HepG2 (cell line): ENCODE results near the gene ABHD6. TPM values are rescaled to one million over a fixed set of nuclear protein-coding genes. Genes with fewer than 3 reads are reported as not detected.

Experiments used
- ATAC-seq: fragments of 200-7000 bp; cut with Tn5 transposase; 3 replicates; pipeline ENCODE4 v1.9.1; 2020; ENCODE audit warnings: mild to moderate bottlenecking, moderate library complexity
- BruUV-seq: library from RNA; stranded (reverse); fragments of 400-500 nt; replicated peaks from 2 replicates; lab custom pipeline; 2021; lab: Mats Ljungman, UMichigan
- CTCF ChIA-PET: fragments of 300-600 bp; formaldehyde crosslinking; extraction: SDS; loops from one replicate; lab custom pipeline; 2021; ENCODE audit warnings: low total read pairs, inconsistent platforms, low intra/inter-chr PET ratio; lab: Yijun Ruan, JAX
- POLR2A ChIA-PET: fragments of 350-600 bp; sonication (Branson Sonifier 250); formaldehyde crosslinking; loops from one replicate; lab custom pipeline; 2020; ENCODE audit warnings: antibody characterized with exemption, inconsistent platforms; lab: Yijun Ruan, JAX
- DNase-seq: peaks from one replicate; pipeline ENCODE4 v3.0.0-alpha.2; 2015; ENCODE audit warnings: low spot score
- FAIRE-seq: peaks from 3 replicates; lab custom pipeline; 2011; peaks lifted over from hg19 to GRCh38; lab: Jason Lieb, UNC
- H2AFZ ChIP-seq: one replicate; pipeline ENCODE4 v1.6.1; 2011; ENCODE audit warnings: low read length, inconsistent platforms
- H3K27ac ChIP-seq: fragments of 300-600 bp; 3 replicates; pipeline ENCODE4 v1.8.0; 2011; ENCODE audit warnings: mixed run types, mild to moderate bottlenecking, mixed read lengths, low read length, inconsistent platforms; ENCODE audit not compliant: insufficient read depth; ENCODE audit errors: extremely low read length
- H3K27me3 ChIP-seq, 2 experiments: fragments of 200-600 bp in 1 of 2; 2 replicates in 1 of 2; 3 replicates in 1 of 2; pipeline versions ENCODE4 v1.6.0 to v1.8.0; 2011; ENCODE audit warnings: low read length in 2 of 2, mild to moderate bottlenecking in 2 of 2, moderate library complexity in 2 of 2, inconsistent platforms in 1 of 2; ENCODE audit not compliant: insufficient read depth in 2 of 2, control insufficient read depth in 1 of 2
- H3K36me3 ChIP-seq, 2 experiments: fragments of 200-600 bp in 1 of 2; replicated peaks in 1 of 2; 2 replicates in 1 of 2; 3 replicates in 1 of 2; pipeline versions ENCODE4 v1.5.1 to v1.8.0; 2011; ENCODE audit warnings: low read length in 2 of 2, inconsistent platforms in 1 of 2; ENCODE audit not compliant: insufficient read depth in 2 of 2, control insufficient read depth in 1 of 2
- H3K4me1 ChIP-seq: 2 replicates; pipeline ENCODE4 v1.5.1; 2012; ENCODE audit warnings: low read length, inconsistent platforms; ENCODE audit not compliant: insufficient read depth
- H3K4me2 ChIP-seq: 2 replicates; pipeline ENCODE4 v1.6.0; 2011; ENCODE audit warnings: low read depth, low read length, inconsistent platforms
- H3K4me3 ChIP-seq, 3 experiments: fragments of 200-600 bp in 1 of 3; sonication (generic), shearing (Covaris generic) in 1 of 3; replicated peaks in 1 of 3; 2 replicates each; pipeline ENCODE4 v1.5.1; 2011 to 2016; ENCODE audit warnings: low read length in 3 of 3, inconsistent platforms in 2 of 3, low read depth in 2 of 3, mild to moderate bottlenecking in 2 of 3, control low read depth in 1 of 3, mixed read lengths in 1 of 3; ENCODE audit not compliant: insufficient read depth in 1 of 3
- H3K79me2 ChIP-seq: one replicate; pipeline ENCODE4 v1.6.1; 2011; ENCODE audit warnings: low read length, inconsistent platforms; ENCODE audit not compliant: insufficient read depth
- H3K9ac ChIP-seq: 2 replicates; pipeline ENCODE4 v1.6.0; 2011; ENCODE audit warnings: mild to moderate bottlenecking, low read depth, low read length, inconsistent platforms; ENCODE audit not compliant: insufficient read depth
- H3K9me3 ChIP-seq: 2 replicates; pipeline ENCODE4 v1.5.1; 2012; ENCODE audit warnings: mild to moderate bottlenecking, low read length
- H4K20me1 ChIP-seq: 2 replicates; pipeline ENCODE4 v1.6.0; 2011; ENCODE audit warnings: inconsistent platforms, mild to moderate bottlenecking, low read length, moderate library complexity; ENCODE audit not compliant: insufficient read depth
- ATF3 ChIP-seq: sonication (generic); formaldehyde crosslinking; IDR thresholded peaks from 2 replicates; pipeline ENCODE4 v1.4.0; 2020; ENCODE audit warnings: missing genetic modification reagents
- RFX1 ChIP-seq: fragments of 450-650 bp; IDR thresholded peaks from 2 replicates; pipeline ENCODE4 v1.6.1; 2017
- YEATS4 ChIP-seq: sonication (generic); formaldehyde crosslinking; IDR thresholded peaks from 2 replicates; pipeline ENCODE4 v1.4.0; 2020; ENCODE audit warnings: missing genetic modification reagents, borderline replicate concordance
- ZBTB38 ChIP-seq: sonication (generic); formaldehyde crosslinking; IDR thresholded peaks from 2 replicates; pipeline ENCODE4 v1.5.1; 2020; ENCODE audit warnings: mild to moderate bottlenecking, missing genetic modification reagents
- ZNF687 ChIP-seq: sonication (generic); formaldehyde crosslinking; IDR thresholded peaks from 2 replicates; pipeline ENCODE4 v1.5.1; 2020; ENCODE audit warnings: mild to moderate bottlenecking, missing genetic modification reagents, moderate library complexity
- WGBS: methylation state at CpG from one replicate; pipeline ENCODE4 v1.1.6; 2017; ENCODE audit warnings: low lambda C conversion rate; 5-methylcytosine and 5-hydroxymethylcytosine counted together
- in situ Hi-C: cut with HindIII; loops from 2 replicates; pipeline ENCODE4 v1.10.0; 2017; ENCODE audit warnings: low pct_unique_long_range_greater_than_20kb; ENCODE audit not compliant: extremely low pct_ligation_motif_present
- intact Hi-C: fragments of 100-400 bp; cut with micrococcal nuclease; formaldehyde crosslinking; loops from one replicate; pipeline ENCODE4 v1.10.0; 2022; ENCODE audit not compliant: unreplicated experiment
- polyA plus RNA-seq, 8 experiments: library from polyadenylated mRNA; depleted of rRNA in 3 of 8; stranded (reverse) in 7 of 8; unstranded in 1 of 8; fragments of >200 nt; fragmentation: Illumina TruSeq in 4 of 8; extraction: Trizol in 4 of 8; gene quantifications; 2 replicates each; pipeline versions ENCODE4 v1.2.1 to v1.2.3, GENCODE V29; 2011 to 2016; ENCODE audit warnings: low read depth in 4 of 8, missing spikeins in 1 of 8, mixed read lengths in 1 of 8; ENCODE audit not compliant: insufficient read depth in 1 of 8
- total RNA-seq, 5 experiments: library from RNA; depleted of rRNA; stranded (reverse); fragments of >200 nt; fragmentation: Illumina TruSeq; extraction: Trizol; gene quantifications; 2 replicates each; pipeline ENCODE4 v1.2.3, GENCODE V29; 2016; ENCODE audit warnings: low read depth in 1 of 5

The ABHD6 gene
- total and polyA plus RNA-seq, 2 of the 13 experiments (the other 11 are each of a cell fraction or from before 2014, with no cell fraction given) = 9.0 to 17.2 TPM

GRCh38 chr3:58197588-58197987 lies 40.0 kb upstream of the ABHD6 start:
- WGBS = 95% methylated on average over 10 of the region's 10 CpGs
- in situ Hi-C loops (no loop called here), intact Hi-C loops (no loop called here)
- no peak for ATAC-seq
- ChIA-PET POLR2A (no interaction called here), CTCF (no interaction called here)
- Histone ChIP-seq H3K27ac (no peak overlapping the region), H3K79me2 (no peaks in the 10 kb centered on the region), H3K27me3 (no peaks in the 10 kb centered on the region), H2AFZ (no peak overlapping the region), H3K9me3 (no peaks in the 10 kb centered on the region), H3K9ac (no peak overlapping the region), H3K4me2 (no peak overlapping the region), H3K4me1 (peaks cover 89% of the 10 kb centered on the region), H3K4me3 (no peak overlapping the region), H4K20me1 (no peaks in the 10 kb centered on the region), H3K36me3 (no peaks in the 10 kb centered on the region)
- BruUV-seq = no TSS peak
- DNase-seq = no peak
- peak; percentile 45 for TF ChIP-seq ZNF687 (CRISPR knock-in tag)
- TF ChIP-seq ATF3 (CRISPR knock-in tag) = no peak
- no peak for TF ChIP-seq YEATS4 (CRISPR knock-in tag)
- TF ChIP-seq RFX1 = no peak
- TF ChIP-seq ZBTB38 = peak; percentile 62; the same call in 1 of the 2 replicates
- FAIRE-seq = no peak
